Stimulated activated CD8-positive, alpha-beta memory T cell treated with anti-CD3 and anti-CD28 coated beads, Interleukin-4, amount 100 ng/mL, for 4 hours (primary cell): ENCODE measurements around the gene CREBRF.
"Not testable (repeated sequence)": the region's sequence is repeated elsewhere in the genome, so short reads cannot be mapped to it uniquely, and the experiment has no call there.

Experiments
- DNase-seq, 2 donors: peaks; one replicate each; pipeline ENCODE4 v3.0.0-alpha.2; 2020; ENCODE audit warnings: low read depth in 2 of 2, low spot score in 1 of 2

Gene CREBRF

GRCh38 chr5:173055983-173056782, at the start of gene CREBRF:
CREBRF (plus strand) TSS chr5:173056352; CDS start chr5:173080776, 24,424 bp downstream.
- DNase-seq: peak; percentile 91 to 97

DNA sequence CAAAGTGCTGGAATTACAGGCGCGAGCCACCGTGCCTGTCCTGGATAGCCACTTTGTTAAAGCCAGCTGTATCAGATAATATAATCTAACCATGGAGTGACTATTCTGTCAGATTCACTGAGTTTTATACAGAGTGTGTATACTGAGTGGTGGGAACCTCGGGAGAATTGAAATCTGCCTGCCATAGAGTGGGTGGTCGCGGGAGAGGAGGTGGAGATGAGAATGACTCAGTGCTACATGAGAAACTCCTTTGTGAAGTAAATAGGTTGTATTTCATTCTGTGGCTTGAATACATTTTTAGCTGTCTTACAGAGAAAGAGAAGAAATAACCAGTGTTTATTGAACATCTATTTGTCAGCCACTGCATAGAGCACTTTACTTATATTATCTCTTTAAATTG, 46.1 kb upstream of the CREBRF start:
- no peak for DNase-seq

DNA sequence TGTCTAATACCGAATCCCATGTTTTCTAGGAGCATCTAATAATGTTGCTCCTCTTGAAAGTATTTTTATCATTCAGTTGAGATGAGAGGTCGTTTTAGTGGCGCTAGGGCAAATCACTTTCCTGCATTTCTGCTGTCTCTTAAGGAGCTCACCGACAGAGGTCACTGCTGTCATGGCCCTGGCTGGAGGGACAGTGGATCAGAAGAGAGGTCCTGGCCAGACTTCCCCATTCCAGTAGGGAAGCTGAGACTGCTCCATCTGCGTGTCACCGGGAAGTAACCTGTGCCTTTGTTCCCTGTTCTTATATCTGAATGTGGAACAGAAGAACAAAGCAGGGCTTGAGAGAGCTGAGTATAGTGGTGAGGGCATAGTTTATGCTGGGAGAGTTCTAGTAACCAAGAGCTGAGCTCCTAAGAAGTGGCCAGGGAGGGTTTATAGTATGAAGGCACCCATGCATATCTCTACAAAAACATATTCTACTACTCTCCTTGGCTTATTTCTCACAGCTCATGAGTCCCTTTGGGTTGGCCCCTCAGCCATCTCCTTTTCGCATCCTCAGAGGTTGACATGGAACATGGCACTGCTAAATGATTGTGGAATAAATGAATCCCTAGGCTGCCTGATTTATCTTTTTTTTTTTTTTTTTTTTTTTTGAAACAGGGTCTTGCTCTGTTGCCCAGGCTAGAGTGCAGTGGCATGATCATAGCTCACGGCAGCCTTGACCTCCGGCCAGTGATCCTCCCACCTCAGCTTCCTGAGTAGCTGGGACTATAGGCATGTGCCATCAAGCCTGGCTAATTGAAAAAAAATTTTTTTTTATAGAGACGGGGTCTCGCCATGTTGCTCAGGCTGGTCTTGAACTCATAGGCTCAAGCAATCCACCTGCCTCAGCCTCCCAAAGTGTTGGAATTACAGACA, 45.3 kb upstream of the CREBRF start:
- DNase-seq: no peak

- DNase-seq: no peak
Measured at GRCh38 chr5:173011566-173011965, 44.6 kb upstream of the CREBRF start.

DNA sequence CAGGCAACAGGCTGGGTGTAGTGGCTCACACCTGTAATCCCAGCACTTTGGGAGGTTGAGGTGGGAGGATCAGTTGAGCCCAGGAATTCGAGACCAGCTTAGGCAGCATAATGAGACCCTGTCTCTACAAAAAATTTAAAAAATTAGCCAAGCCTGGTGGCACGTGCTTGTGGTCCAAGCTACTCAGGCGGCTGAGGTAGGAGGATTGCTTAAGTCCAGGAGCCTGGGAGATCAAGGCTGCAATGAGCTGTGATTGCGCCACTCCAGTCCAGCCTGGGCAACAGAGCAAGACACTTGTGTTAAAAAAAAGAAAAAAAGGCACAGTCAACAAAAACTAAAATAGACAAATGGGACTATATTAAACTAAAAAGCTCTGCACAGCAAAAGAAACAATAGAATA, 43.3 kb upstream of the CREBRF start:
- no peak for DNase-seq

- DNase-seq: no peak
Measured at GRCh38 chr5:173014671-173015070, 41.5 kb upstream of the CREBRF start.

DNA sequence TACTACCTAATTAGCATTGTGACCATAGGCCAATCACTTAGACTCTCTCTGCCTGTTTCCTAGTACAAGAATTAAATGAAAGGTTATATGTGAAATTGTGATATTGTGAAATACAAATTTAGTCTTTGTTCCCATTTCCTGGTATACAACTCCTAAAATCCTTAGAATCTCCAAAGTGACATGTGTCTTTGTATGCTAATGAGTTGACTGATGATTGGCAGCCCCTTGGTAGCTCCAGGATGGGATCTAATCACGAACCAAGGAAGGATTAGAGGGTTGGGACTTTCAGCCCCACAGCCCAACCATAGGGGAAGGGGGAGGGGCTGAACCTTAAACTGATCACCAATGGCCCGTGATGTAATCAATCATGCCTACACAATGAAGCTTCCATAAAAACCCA, 41.0 kb upstream of the CREBRF start:
- no peak for DNase-seq

GRCh38 chr5:173015598-173016455, 40.3 kb upstream of the CREBRF start:
- DNase-seq: no peak

DNA sequence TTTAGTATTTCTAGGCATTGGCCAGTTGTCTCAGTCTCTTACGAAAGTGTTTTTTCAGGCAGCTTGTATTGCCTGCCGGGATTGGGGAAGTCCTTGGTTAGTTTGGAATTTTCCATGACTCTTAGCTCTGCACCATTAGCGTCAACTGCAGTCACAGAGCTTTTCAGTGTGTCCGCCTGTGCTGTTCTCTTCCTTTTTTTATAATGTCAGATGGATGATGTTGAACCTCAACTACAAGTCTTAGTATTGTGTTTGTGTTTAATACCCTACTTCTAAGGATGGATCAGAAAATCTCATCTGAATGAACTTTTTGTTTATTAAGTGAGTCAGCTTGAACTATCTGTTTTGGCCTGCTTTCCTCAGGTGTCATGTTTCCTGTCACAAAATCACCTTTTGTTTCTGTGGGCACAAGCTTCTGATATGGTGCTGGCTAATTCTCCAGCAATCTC, 39.5 kb upstream of the CREBRF start:
- no peak for DNase-seq

DNA sequence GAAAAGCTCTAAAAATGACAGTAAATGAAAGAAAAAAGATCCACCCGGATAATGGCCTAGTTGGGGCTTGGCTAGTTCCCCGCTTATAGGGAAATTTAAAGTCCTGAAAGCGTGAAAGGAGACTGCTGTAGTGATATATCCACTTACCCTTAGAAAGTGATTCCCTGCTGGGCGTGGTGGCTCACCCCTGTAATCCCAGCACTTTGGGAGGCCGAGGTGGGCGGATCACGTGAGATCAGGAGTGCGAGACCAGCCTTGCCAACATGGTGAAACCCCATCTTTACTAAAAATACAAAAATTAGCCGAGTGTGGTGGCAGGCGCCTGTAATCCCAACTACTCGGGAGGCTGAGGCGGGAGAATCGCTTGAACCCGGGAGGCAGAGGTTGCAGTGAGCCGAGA, 39.1 kb upstream of the CREBRF start:
- not testable (repeated sequence) for DNase-seq

GRCh38 chr5:173018358-173018757, 37.8 kb upstream of the CREBRF start:
- DNase-seq: no peak

DNA sequence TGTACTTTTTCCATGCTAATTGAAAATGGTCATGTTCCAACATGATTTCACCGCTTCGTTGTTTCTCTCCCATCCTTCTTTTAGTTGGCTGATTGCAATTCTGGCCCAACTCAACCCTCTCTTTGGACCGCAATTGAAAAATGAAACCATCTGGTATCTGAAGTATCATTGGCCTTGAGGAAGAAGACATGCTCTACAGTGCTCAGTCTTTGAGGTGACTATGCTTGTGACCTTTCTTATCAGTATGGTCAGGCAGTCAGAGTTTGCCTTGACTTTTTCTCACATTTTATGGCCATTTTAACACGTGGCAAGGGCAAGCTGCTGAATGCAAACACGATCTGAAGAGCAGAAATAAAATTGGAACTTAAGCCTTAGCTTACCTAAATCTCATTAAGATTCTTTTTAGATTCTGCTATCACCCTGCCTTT, 36.0 kb upstream of the CREBRF start:
- no peak for DNase-seq

GRCh38 chr5:173020643-173021042, 35.5 kb upstream of the CREBRF start:
- no peak for DNase-seq

- DNase-seq: no peak
Measured at GRCh38 chr5:173025651-173026050, 30.5 kb upstream of the CREBRF start.

- DNase-seq: no peak
Measured at GRCh38 chr5:173027905-173028304, 28.2 kb upstream of the CREBRF start.

DNA sequence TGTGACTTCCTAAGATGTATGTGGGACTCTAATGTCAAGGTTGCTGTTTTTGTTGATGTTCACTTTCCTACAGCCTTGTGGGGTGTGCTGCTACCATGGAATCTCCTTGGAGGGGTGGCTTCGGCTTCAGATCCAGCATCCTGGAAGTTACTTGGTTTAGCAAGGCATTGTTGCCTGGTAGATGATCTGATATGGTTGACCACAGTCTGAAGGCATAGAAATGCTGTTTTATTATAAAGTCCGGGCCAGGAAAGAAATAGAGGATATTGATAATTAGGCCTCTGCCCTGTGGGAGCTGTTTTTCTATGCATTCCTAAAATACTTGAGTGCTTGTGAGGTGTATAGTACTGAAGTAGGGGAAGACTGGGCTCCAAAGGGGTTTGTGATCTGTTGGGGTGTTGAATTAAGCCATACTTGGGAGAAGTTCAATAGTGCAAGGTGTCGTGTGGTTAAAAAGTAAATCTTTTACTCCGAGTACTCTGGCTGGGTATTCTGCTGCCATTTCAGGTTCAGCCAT, 27.3 kb upstream of the CREBRF start:
- no peak for DNase-seq

DNA sequence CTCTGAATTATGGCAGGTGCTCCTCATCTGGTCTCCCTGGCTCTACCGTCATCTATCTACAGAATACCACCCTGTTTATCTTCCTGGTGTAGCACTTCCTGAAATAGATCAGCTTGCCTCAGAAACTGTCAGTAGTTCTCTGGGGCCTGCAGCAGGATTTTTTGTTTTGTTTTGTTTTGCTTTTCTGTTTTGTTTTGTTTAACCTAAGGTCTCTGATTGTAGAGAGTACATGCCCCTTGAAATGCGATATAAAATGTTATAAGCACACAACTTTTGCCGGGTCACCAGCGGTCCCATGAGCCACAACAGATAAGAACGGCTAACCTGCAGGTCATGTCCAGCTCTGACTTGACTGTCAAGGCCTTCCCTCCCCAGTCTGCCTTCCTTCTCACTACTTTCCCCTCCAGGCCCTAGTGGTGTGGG, 26.6 kb upstream of the CREBRF start:
- DNase-seq: no peak

- DNase-seq: not testable (repeated sequence)
Measured at GRCh38 chr5:173032096-173032495, 24.1 kb upstream of the CREBRF start.

GRCh38 chr5:173032730-173033129, 23.4 kb upstream of the CREBRF start:
- DNase-seq: no peak

- no peak for DNase-seq
Measured at GRCh38 chr5:173033923-173034322, 22.2 kb upstream of the CREBRF start.
